ENCODE data around the gene FRAT2.

The FRAT2 gene

GRCh38 chr10:97334370-97335175 is at the start of gene FRAT2:
Gene FRAT2 (minus strand): TSS chr10:97334729. CDS start chr10:97334572, 157 bp downstream.
- DNase-seq (ENCODE audit: low spot score), result peak; percentile 88

- no peak for DNase-seq (ENCODE audit: low spot score)
Observed at GRCh38 chr10:97384156-97384555, 49.6 kb upstream of the FRAT2 start.

- DNase-seq (ENCODE audit: low spot score), result no peak
Observed at GRCh38 chr10:97383159-97383558, 48.6 kb upstream of the FRAT2 start.

GRCh38 chr10:97381626-97382025 is 47.1 kb upstream of the FRAT2 start:
- no peak for DNase-seq (ENCODE audit: low spot score)

GRCh38 chr10:97380516-97380915 is 46.0 kb upstream of the FRAT2 start:
- DNase-seq (ENCODE audit: low spot score), result no peak

GRCh38 chr10:97378933-97379921 is 44.7 kb upstream of the FRAT2 start:
- no peak for DNase-seq (ENCODE audit: low spot score)

GRCh38 chr10:97376413-97376812 is 41.9 kb upstream of the FRAT2 start:
- no peak for DNase-seq (ENCODE audit: low spot score)

GRCh38 chr10:97373456-97373855 is 38.9 kb upstream of the FRAT2 start:
- DNase-seq (ENCODE audit: low spot score), result no peak

- no peak for DNase-seq (ENCODE audit: low spot score)
Observed at GRCh38 chr10:97372233-97372875, 37.8 kb upstream of the FRAT2 start.

GRCh38 chr10:97371696-97372095 is 37.2 kb upstream of the FRAT2 start:
- DNase-seq (ENCODE audit: low spot score), result no peak

GRCh38 chr10:97367126-97367649 is 32.7 kb upstream of the FRAT2 start:
- DNase-seq (ENCODE audit: low spot score), result no peak

GRCh38 chr10:97366572-97366971 is 32.0 kb upstream of the FRAT2 start:
- DNase-seq (ENCODE audit: low spot score), result no peak

- DNase-seq (ENCODE audit: low spot score), result no peak
Observed at GRCh38 chr10:97365761-97366351, 31.3 kb upstream of the FRAT2 start.

GRCh38 chr10:97363071-97363470 is 28.5 kb upstream of the FRAT2 start:
- DNase-seq (ENCODE audit: low spot score), result no peak

GRCh38 chr10:97362310-97363033 is 27.9 kb upstream of the FRAT2 start:
- no peak for DNase-seq (ENCODE audit: low spot score)

- DNase-seq (ENCODE audit: low spot score), result no peak
Observed at GRCh38 chr10:97361537-97361901, 27.0 kb upstream of the FRAT2 start.

- DNase-seq (ENCODE audit: low spot score), result no peak
Observed at GRCh38 chr10:97360705-97361536, 26.4 kb upstream of the FRAT2 start.

GRCh38 chr10:97358781-97359180 is 24.3 kb upstream of the FRAT2 start:
- no peak for DNase-seq (ENCODE audit: low spot score)

GRCh38 chr10:97358349-97358748 is 23.8 kb upstream of the FRAT2 start:
- no peak for DNase-seq (ENCODE audit: low spot score)

GRCh38 chr10:97356918-97357317 is 22.4 kb upstream of the FRAT2 start:
- no peak for DNase-seq (ENCODE audit: low spot score)
